Osteoblast (primary cell): ENCODE results near the gene SAE1. TPM values are rescaled to one million over a fixed set of nuclear protein-coding genes. Genes with fewer than 3 reads are reported as not detected.

Experiments used
- DNase-seq: peaks from one replicate; pipeline ENCODE4 v3.0.0; 2011; ENCODE audit warnings: low spot score, mixed read lengths; ENCODE audit not compliant: insufficient read length; ENCODE audit errors: missing footprints
- H2AFZ ChIP-seq: 2 replicates; pipeline ENCODE4 v1.6.0; 2011; ENCODE audit warnings: mild to moderate bottlenecking, low read length
- H3K27ac ChIP-seq: 2 replicates; pipeline ENCODE4 v1.5.1; 2011; ENCODE audit warnings: mild to moderate bottlenecking, low read depth, low read length, moderate library complexity
- H3K27me3 ChIP-seq: 2 replicates; pipeline ENCODE4 v1.6.0; 2012; ENCODE audit warnings: mild to moderate bottlenecking, control low read depth, inconsistent platforms, low read length, moderate library complexity; ENCODE audit not compliant: insufficient read depth
- H3K36me3 ChIP-seq: 2 replicates; pipeline ENCODE4 v1.5.1; 2011; ENCODE audit warnings: mild to moderate bottlenecking, low read length, control low read depth, moderate library complexity; ENCODE audit not compliant: insufficient read depth
- H3K4me1 ChIP-seq: 2 replicates; pipeline ENCODE4 v1.5.1; 2011; ENCODE audit warnings: mild to moderate bottlenecking, low read length, control low read depth, moderate library complexity; ENCODE audit not compliant: insufficient read depth
- H3K4me2 ChIP-seq: 2 replicates; pipeline ENCODE4 v1.6.0; 2011; ENCODE audit warnings: mild to moderate bottlenecking, low read length; ENCODE audit not compliant: insufficient read depth
- H3K4me3 ChIP-seq: fragments of 200-600 bp; sonication (generic); 3 replicates; pipeline ENCODE4 v1.5.1; 2012; ENCODE audit warnings: mild to moderate bottlenecking, low read length, inconsistent platforms; ENCODE audit not compliant: insufficient read depth
- H3K79me2 ChIP-seq: 2 replicates; pipeline ENCODE4 v1.6.0; 2012; ENCODE audit warnings: mild to moderate bottlenecking, low read length, control low read depth, inconsistent platforms; ENCODE audit not compliant: insufficient read depth
- H3K9me3 ChIP-seq: 2 replicates; pipeline ENCODE4 v1.5.1; 2011; ENCODE audit warnings: low read depth, low read length, control low read depth
- H4K20me1 ChIP-seq: 2 replicates; pipeline ENCODE4 v1.6.0; 2012; ENCODE audit warnings: mild to moderate bottlenecking, low read length, control low read depth; ENCODE audit not compliant: insufficient read depth
- CTCF ChIP-seq: IDR thresholded peaks from 2 replicates; pipeline ENCODE4 v1.5.1; 2011; ENCODE audit warnings: mild to moderate bottlenecking, low read depth, low read length, moderate library complexity; ENCODE audit errors: extremely low read depth
- total RNA-seq: library from RNA; depleted of rRNA; stranded (reverse); fragments of >200 nt; gene quantifications from 2 replicates; pipeline ENCODE4 v1.2.3, GENCODE V29; 2012

SAE1 gene
- total RNA-seq, 1 donor, result 105 TPM

- H3K27me3 ChIP-seq, result no peaks in the 10 kb centered on the region
- TF ChIP-seq CTCF, result no peak
- peaks cover 25% of the 10 kb centered on the region for H3K36me3 ChIP-seq
- no peak overlapping the region for H3K4me3 ChIP-seq
- no peak overlapping the region for H3K27ac ChIP-seq
- no peak overlapping the region for H2AFZ ChIP-seq
- DNase-seq, result peak; percentile 45
- H3K4me1 ChIP-seq, result peaks cover 21% of the 10 kb centered on the region
- H4K20me1 ChIP-seq, result no peaks in the 10 kb centered on the region
- peaks cover 37% of the 10 kb centered on the region for H3K79me2 ChIP-seq
- no peaks in the 10 kb centered on the region for H3K9me3 ChIP-seq
- H3K4me2 ChIP-seq, result no peak overlapping the region
Measured at GRCh38 chr19:47186446-47187334, 56.1 kb downstream of the SAE1 start.

- H3K4me2 ChIP-seq, result no peak overlapping the region
- no peaks in the 10 kb centered on the region for H3K27me3 ChIP-seq
- no peak overlapping the region for H2AFZ ChIP-seq
- H3K9me3 ChIP-seq, result no peaks in the 10 kb centered on the region
- H3K79me2 ChIP-seq, result peaks cover 40% of the 10 kb centered on the region
- no peak overlapping the region for H3K27ac ChIP-seq
- no peak overlapping the region for H3K4me3 ChIP-seq
- no peak for DNase-seq
- no peak for TF ChIP-seq CTCF
- peaks cover 25% of the 10 kb centered on the region for H3K36me3 ChIP-seq
- H3K4me1 ChIP-seq, result peaks cover 18% of the 10 kb centered on the region
- no peaks in the 10 kb centered on the region for H4K20me1 ChIP-seq
Measured at GRCh38 chr19:47187335-47187655, 56.7 kb downstream of the SAE1 start.

GRCh38 chr19:47187797-47188196 lies 57.2 kb downstream of the SAE1 start:
- Histone ChIP-seq H3K27ac (no peak overlapping the region), H3K4me1 (peaks cover 15% of the 10 kb centered on the region), H3K79me2 (peaks cover 42% of the 10 kb centered on the region), H3K9me3 (no peaks in the 10 kb centered on the region), H3K36me3 (peaks cover 25% of the 10 kb centered on the region), H3K4me3 (no peak overlapping the region), H3K4me2 (no peak overlapping the region), H2AFZ (no peak overlapping the region), H4K20me1 (no peaks in the 10 kb centered on the region), H3K27me3 (no peaks in the 10 kb centered on the region)
- DNase-seq, result no peak
- TF ChIP-seq CTCF, result no peak

- Histone ChIP-seq H3K4me2 (no peak overlapping the region), H3K4me3 (no peak overlapping the region), H4K20me1 (no peaks in the 10 kb centered on the region), H3K27ac (peak overlapping the region; percentile 17), H2AFZ (no peak overlapping the region), H3K9me3 (no peaks in the 10 kb centered on the region), H3K4me1 (peaks cover 15% of the 10 kb centered on the region), H3K79me2 (peaks cover 38% of the 10 kb centered on the region), H3K36me3 (peaks cover 20% of the 10 kb centered on the region), H3K27me3 (no peaks in the 10 kb centered on the region)
- TF ChIP-seq CTCF, result no peak
- DNase-seq, result no peak
Measured at GRCh38 chr19:47188507-47189033, 57.9 kb downstream of the SAE1 start.
